GM12891 (cell line): ENCODE results near the gene IPO9.
A peak's percentile ranks its signal among the peaks of the same experiment; 100 is the strongest.

Source experiments
- DNase-seq: peaks from one replicate; pipeline ENCODE4 v3.0.0; 2011; ENCODE audit warnings: low spot score; ENCODE audit not compliant: insufficient read length
- FAIRE-seq: peaks from 2 replicates; lab custom pipeline; 2011; peaks lifted over from hg19 to GRCh38; lab: Jason Lieb, UNC
- PAX5 ChIP-seq: IDR thresholded peaks from 2 replicates; pipeline ENCODE4 v1.6.1; 2011; ENCODE audit warnings: low read length, moderate library complexity, mild to moderate bottlenecking; ENCODE audit not compliant: insufficient read depth, severe bottlenecking
- POLR2A ChIP-seq: IDR thresholded peaks from 2 replicates; pipeline ENCODE4 v1.6.1; 2011; ENCODE audit warnings: low read depth, low read length, control low read depth
- POLR2AphosphoS5 ChIP-seq: IDR thresholded peaks from 2 replicates; pipeline ENCODE4 v1.6.1; 2011; ENCODE audit warnings: low read depth, low read length, control low read depth
- POU2F2 ChIP-seq: IDR thresholded peaks from 2 replicates; pipeline ENCODE4 v1.6.1; 2011; ENCODE audit warnings: low read depth, mild to moderate bottlenecking, control low read depth, low read length, moderate library complexity
- SPI1 ChIP-seq: IDR thresholded peaks from 2 replicates; pipeline ENCODE4 v1.6.1; 2011; ENCODE audit warnings: low read depth, low read length, control low read depth
- TAF1 ChIP-seq: IDR thresholded peaks from 2 replicates; pipeline ENCODE4 v1.6.1; 2011; ENCODE audit warnings: low read depth, low read length, control low read depth

The IPO9 gene

DNA sequence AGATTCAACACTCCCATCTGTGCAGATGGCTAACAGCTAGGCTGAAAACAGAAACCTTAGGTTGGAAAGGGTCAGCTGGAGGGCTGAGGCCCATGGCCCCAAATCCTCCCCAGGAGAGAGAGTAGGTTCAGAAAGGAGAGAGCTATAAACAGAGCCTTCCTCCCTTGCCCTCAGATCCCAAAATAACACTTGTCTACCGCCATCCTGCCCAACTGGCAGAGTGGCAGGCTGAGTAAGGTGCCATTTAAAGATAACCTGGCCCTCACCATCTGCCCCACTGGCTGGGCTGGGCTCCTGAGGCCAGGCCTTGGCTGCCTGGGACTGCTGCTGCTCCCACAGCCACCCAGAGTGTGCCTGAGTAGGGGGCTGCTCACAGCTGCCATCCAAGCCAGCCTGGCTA is 55.5 kb downstream of the IPO9 start:
- TF ChIP-seq POU2F2 (no peak), TAF1 (no peak), SPI1 (no peak), PAX5 (no peak), POLR2AphosphoS5 (no peak), POLR2A (no peak)
- FAIRE-seq (peak; percentile 23), DNase-seq (no peak)

DNA sequence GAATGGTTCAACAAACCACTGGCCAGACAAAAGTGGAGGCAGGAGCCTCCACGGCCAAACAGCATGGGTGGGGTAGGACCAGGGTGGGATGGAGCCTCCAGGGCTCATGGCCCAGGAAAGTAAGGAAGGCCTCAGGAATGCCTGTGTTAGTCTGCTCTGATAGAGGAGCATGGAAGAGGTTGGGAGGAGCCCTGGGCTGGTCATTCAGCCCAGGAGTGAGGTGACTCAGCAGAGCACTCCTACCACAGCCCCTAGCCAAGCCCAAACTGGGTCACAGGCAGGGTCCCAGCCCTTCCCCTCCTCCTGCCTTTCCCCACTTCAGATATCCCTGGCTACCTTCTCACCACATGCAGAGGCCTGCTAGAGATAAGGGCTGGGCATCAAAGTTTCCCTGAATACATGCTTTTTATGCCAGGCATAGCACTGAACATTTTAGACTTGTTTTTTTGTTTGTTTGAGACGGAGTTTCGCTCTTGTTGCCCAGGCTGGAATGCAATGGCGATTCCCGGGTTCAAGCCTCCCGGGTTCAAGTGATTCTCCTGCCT is 56.6 kb downstream of the IPO9 start:
- no peak for FAIRE-seq
- TF ChIP-seq PAX5 (no peak), POU2F2 (no peak)
- DNase-seq = no peak

DNA sequence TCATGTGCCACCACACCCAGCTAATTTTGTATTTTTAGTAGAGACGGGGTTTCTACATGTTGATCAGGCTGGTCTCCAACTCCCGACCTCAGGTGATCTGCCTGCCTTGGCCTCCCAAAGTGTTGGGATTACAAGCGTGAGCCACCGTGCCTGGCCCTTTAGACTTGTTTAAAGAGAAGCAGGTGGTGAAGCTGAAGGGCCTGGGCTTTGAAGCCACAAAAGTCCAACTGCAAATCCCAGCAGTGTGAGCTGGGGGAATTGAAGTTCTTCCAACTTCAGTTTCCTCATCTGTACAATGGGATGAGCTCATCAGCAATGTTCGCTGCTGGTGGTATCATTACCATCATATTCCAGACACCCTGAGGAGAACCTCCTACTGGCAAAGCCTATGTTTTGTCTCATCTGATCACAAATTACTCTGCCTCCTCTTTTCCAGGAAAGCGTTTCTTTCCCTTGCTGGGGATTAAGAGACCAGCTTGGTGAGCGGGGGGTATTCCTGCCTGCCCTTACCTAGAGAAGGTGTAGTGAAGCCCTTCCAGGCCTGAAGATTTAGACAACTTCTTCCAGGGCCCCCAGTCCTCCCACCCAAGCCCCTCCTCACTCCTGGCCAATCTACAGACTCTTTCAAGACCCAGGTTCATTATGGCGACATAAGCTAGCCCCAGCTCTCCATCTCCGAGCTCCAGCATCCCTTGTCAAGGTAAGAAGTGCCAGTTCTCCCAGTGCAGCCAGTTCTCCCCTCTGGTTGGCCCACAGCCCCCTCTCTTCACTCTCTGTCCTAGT is 57.3 kb downstream of the IPO9 start:
- DNase-seq (no peak), FAIRE-seq (no peak)
- TF ChIP-seq PAX5 = no peak
- no peak for TF ChIP-seq POLR2AphosphoS5
- no peak for TF ChIP-seq POLR2A
- no peak for TF ChIP-seq SPI1
- no peak for TF ChIP-seq POU2F2
- no peak for TF ChIP-seq TAF1

DNA sequence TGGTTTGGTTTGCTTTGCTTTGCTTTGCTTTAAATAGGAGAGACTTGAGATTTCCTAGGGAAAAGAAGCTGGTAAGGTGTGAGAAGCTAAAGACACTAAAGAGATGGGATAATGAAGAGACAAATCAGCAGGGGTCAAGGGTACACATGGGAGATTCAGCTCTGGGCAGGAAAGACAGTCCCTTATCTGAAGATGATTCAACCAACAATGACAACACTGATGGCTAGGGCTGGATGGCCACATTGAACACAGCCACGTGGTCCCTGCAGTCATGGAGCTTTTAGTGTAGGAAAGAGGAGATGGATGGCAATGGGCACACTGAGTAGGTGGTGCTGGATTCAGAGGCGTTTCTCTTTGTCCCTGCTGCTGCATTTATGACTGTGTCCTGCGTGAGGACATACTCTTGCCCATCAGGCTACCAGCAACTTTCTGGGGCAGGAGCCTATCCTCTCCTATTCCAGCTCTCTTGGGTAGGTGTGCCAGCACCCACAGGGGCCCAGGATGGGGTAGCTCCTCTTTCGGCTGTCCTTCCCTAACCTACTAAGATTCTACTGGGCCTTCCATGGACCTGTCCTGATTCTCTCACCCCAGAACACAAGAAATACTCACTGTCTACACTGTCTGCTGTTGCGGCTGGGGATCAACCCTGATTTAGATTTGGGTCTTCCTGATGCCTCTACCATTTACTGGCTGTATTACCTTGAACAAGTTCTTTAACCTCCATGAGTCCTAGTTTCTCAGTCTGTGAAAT is 58.3 kb downstream of the IPO9 start:
- TF ChIP-seq PAX5 (no peak), POLR2A (no peak), TAF1 (no peak), POU2F2 (no peak), SPI1 (no peak), POLR2AphosphoS5 (no peak)
- DNase-seq (no peak), FAIRE-seq (no peak)

- FAIRE-seq (no peak), DNase-seq (peak; percentile 47)
- TF ChIP-seq SPI1 (no peak), TAF1 (no peak), POLR2AphosphoS5 (no peak), POU2F2 (no peak), POLR2A (no peak)
These were observed 59.5 kb downstream of the IPO9 start, which contains the start of gene SHISA4 for GRCh38 chr1:201888282-201889089. Gene SHISA4, plus strand, starts transcription at chr1:201888898. Its CDS starts 97 bp downstream, at chr1:201888995.

DNA sequence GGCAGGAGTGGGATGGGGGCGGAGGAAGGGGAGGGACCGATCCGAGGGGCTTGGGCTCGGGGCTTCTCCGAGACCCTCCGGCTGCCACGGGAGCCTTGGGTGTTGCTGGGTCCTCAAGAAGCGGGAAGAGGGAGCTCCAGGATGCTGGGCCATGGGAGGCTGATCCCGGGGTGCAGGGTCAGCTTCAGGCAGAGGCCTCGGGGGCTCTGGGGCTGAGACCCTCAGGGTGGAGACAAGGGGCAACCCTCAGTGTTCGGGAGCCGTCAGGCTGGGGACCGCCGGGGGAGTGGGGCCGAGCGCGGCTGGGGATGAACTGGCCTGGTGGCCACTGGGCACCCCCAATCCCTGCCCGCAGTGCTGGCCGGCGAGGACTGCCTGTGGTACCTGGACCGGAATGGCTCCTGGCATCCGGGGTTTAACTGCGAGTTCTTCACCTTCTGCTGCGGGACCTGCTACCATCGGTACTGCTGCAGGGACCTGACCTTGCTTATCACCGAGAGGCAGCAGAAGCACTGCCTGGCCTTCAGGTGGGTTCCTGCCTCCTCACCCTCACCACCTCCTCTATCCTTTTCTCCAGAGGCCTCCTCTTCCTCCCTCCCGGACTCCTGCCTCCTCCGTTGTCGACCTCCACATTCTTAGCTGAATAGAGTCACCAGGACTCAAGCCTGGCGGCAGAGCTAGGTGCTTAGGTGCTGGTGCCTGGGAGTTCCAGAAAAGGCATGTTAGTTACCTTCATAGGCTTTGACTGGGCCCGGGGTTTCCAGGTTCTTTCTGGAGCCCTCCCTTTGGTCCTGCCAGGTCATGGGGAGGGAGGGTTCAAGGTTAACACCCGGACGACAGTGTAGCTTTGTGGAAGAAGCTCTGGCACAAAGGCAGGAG is 60.4 kb downstream of the IPO9 start:
- TF ChIP-seq POU2F2 (no peak), PAX5 (no peak), TAF1 (no peak), POLR2A (no peak), POLR2AphosphoS5 (no peak), SPI1 (no peak)
- FAIRE-seq (no peak), DNase-seq (no peak)

DNA sequence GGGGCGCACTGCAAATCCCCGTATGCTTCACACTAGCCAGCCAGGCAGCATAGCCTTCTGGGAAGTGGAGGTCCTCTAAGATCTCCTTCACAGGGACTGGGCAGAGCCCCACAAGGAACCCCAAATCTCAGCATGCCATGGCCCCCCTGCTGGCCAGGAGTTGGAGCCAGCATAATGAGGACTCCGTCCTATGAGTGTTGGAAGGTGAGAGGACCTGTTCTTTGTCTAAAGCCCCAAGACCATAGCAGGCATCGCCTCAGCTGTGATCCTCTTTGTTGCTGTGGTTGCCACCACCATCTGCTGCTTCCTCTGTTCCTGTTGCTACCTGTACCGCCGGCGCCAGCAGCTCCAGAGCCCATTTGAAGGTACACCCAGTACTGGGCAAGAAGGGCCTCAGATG is 61.3 kb downstream of the IPO9 start:
- no peak for TF ChIP-seq POLR2AphosphoS5
- TF ChIP-seq PAX5 = no peak
- no peak for TF ChIP-seq TAF1
- FAIRE-seq = no peak
- no peak for DNase-seq

GRCh38 chr1:201890806-201891450 is 62.0 kb downstream of the IPO9 start:
- peak; percentile 26 for FAIRE-seq
- TF ChIP-seq TAF1 (no peak), POU2F2 (no peak), SPI1 (no peak), PAX5 (no peak), POLR2A (no peak), POLR2AphosphoS5 (no peak)
- DNase-seq = no peak
